ENCODE results near the gene DDX23.

The DDX23 gene

DNA sequence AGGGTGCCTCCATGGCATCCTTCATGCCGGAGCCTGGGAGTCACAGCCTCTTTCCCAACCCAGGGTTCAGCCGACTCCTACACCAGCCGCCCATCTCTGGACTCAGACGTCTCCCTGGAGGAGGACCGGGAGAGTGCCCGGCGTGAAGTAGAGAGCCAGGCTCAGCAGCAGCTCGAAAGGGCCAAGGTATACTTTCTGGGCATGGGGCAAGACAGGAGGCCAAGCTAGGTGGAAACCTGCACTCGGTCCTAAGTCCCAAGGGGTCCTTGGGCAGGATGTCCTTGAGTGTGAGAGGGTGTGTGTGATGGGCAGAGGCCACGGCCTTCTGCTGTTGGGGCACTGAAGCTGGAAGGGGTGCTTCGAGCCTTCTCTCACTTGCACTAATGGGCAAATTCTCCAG, 28.7 kb downstream of the DDX23 start:
- no peak for DNase-seq (ENCODE audit: low read depth)

DNA sequence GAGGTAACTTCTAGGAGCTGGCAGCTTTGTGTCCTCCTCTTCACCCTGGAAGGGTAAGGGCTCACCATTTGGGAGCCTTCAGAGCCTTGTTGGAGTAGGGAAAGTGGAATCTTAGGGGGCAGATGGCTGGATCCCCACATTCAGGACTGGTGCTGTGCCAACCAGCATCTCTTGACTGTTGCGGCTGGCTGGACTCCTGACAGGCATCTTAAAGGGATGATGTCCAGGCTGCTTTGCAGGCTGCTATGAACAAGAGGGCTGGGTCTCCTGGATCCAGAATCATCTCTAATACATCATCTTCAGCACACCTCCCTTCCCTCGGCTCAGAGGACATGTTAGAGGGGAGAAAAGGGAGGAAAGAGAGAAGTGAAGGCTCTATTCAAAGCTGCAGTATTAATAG, 29.3 kb downstream of the DDX23 start:
- DNase-seq (ENCODE audit: low read depth) = no peak

DNA sequence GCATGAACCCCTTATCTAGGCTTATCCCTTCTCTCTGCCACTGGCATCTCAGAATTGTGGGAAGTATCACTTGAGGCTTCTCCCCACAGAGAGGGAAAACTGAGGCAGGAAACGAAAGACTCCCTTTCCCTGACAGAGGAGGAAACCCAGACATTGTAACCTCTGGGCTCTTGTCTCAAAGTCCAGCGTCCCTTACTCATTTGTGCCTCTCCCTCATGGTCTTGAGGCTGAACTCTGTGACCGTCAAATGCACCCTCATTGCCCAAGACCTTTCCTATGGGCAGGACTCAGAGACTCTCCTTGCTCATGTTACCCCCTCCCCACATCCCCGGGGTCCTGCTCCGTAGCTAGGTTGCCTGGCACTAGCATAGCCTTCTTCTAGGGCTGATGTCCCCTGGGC, 29.8 kb downstream of the DDX23 start:
- no peak for DNase-seq (ENCODE audit: low read depth)

- DNase-seq (ENCODE audit: low read depth) = no peak
Measured at GRCh38 chr12:48819986-48820725, 31.8 kb downstream of the DDX23 start.

- no peak for DNase-seq (ENCODE audit: low read depth)
Measured at GRCh38 chr12:48818831-48819590, 33.0 kb downstream of the DDX23 start.

GRCh38 chr12:48817873-48818830, 33.8 kb downstream of the DDX23 start, which contains the start of gene CACNB3:
Gene CACNB3 (plus strand): TSS chr12:48818496. CDS start chr12:48818930, 434 bp downstream.
- DNase-seq (ENCODE audit: low read depth) = peak; percentile 42

DNA sequence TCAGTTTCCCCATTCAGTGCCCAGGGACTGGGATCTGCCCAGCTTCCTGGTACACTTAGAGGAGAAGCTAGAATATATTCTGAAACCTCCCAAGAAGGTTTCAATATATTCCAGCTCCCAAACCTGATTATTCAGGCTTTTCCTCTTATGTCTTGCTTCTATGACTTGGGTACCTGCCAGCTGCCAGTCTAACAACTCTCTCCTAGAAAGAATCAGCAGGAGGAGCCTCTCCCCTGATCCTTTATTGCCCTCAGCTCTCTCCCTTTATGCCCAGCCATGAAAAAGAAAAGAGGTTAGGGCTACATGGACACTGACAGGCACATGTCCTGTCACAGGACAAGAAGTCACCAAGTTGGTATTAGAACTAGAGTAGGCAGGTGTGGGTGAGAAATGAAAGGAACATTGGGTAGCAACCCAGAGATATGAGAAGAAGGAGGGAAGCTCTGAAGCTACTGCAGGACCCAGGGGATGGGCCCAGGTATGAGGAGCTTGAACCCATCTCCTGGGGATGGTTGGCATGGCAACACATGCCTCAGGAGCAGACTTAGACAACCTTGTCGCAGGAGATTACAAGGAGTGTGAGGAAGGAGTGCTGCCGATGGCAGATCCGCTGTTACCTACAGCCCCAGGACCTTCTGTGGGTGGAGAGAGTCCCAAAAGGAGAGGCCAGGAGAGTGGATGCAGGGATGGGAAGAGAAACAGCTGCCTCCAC, 35.7 kb downstream of the DDX23 start:
- DNase-seq (ENCODE audit: low read depth) = no peak

GRCh38 chr12:48815126-48816110, 36.5 kb downstream of the DDX23 start:
- DNase-seq (ENCODE audit: low read depth) = peak; percentile 14

- peak; percentile 65 for DNase-seq (ENCODE audit: low read depth)
Measured at GRCh38 chr12:48814262-48815125, 37.5 kb downstream of the DDX23 start.

DNA sequence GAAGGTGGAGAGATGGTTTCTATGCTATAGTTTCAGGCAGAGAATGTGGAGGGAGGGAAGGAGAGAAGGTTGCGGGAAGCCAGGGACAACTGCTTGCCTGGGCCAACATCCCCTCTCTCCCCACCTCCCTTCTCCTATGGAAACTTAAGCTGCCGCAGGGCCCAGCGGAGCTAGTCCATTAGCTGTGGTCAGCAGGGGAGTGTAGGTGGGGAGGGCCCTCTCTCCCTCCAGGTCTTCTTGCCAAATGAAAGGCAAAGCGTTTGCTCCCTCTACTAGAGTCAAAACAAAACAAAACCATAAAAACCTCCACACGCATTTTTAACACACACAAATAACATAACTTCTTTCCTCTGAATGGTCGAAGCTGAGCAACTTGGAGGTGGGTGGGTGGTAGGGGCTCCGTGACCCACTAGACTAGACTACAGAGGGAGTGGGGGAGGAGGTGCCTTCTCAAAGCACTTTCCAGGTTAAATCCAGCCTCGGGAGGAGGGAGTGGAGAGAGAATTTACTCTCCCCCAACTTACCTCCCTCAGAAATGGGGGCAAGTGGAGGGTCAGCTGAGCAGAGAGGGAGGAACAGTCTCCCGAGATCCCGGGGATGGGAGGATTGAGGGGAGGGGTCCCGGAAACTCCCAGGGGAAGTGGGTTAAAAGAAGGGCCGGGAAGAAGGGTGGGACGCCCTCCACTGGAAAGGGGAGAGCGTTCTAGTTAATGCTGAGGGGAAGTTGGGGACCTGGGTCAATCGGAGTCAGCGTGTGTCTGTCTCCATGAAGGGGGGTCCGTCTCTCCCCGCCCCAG, 38.3 kb downstream of the DDX23 start:
- no peak for DNase-seq (ENCODE audit: low read depth)

DNA sequence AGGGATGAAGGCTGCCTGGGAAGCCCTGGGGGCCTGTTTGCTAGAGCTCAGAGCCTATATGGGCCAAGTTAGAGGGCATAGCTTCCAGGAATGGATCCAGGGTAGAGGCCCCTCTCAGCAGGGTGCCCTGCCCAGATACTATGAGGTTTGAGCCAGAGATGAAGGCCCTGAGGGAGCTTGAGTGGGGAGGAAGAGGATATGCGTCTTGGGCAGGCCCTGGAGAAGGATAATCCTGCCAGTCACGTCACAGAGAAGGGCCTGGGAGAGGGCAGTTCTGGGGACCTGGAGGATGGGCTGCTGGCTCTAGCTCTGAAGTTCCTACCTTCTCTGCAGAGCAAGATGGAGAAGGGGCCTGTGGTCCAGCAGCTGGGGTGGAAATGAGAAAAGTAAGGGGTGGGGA, 39.6 kb downstream of the DDX23 start:
- no peak for DNase-seq (ENCODE audit: low read depth)

DNA sequence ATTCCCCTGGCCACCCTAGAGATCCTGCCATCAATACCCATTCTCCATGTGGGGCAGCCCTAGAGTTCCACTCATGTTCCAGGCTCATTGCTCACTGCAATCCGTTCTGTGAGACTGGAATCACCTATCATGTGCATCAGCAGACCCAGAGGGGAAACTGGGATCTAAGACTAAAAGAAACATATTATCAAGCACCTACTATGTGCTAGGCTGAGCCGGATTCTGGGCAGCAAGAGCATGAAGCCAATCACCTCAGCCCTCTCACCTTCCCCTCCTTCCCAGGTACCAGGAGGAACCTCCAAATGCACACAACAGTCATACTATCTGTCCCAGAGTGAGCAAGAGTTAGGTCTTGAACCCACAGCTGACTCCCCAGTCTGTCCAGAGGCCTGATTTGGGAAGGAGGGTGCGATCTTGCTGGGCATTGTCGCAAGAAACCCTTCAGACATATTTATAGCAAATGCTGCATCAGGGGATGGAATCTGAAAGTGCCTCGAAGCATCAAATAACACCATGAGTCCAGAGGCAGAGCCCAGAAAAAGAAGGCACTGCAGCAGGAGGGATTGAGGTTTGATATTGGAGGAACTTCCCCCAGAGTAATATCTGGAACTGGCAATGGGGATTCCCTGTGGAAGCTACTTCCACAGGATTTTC, 40.4 kb downstream of the DDX23 start:
- no peak for DNase-seq (ENCODE audit: low read depth)

GRCh38 chr12:48810903-48811431, 41.0 kb downstream of the DDX23 start:
- no peak for DNase-seq (ENCODE audit: low read depth)

- no peak for DNase-seq (ENCODE audit: low read depth)
Measured at GRCh38 chr12:48807981-48808380, 44.0 kb downstream of the DDX23 start.

DNA sequence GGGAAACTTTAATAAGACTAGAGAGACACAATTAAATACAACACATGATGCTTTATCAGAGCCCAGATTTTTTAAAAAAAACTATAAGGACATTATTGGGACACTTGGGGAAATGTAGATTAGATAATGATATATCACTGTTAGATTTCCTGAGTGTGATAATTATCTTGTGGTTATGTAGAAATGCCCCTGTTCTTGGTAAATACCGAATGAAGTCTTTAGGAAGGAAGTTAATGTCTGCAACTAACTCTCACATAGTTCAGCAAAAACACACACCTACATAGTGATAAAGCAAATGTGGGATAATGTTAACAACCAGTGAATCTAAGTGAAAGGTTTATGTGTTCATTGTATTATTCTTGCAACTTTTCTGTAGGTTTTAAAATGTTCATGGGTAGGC, 48.3 kb downstream of the DDX23 start:
- no peak for DNase-seq (ENCODE audit: low read depth)

DNA sequence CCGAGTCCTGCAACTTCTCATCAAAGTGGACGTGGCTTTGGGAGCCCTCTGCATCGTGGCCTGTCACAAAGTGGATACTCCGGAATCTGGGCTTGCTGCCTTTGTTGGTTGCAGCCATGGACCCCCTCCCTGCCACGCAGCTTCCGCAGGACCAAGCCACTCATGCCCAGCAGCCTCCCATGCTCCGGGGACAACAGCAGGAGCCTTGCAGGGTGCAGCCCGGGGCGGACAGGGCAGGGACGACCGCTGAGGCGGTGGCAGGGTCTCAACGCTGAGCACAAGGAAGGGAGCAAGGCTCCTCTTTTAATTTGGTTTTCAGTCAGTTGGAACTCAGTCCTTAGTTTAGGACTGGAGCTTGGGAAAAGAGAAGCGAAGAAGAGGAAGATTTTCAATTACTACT, 51.0 kb downstream of the DDX23 start:
- DNase-seq (ENCODE audit: low read depth) = no peak

- DNase-seq (ENCODE audit: low read depth) = no peak
Measured at GRCh38 chr12:48800457-48800856, 51.5 kb downstream of the DDX23 start.

DNA sequence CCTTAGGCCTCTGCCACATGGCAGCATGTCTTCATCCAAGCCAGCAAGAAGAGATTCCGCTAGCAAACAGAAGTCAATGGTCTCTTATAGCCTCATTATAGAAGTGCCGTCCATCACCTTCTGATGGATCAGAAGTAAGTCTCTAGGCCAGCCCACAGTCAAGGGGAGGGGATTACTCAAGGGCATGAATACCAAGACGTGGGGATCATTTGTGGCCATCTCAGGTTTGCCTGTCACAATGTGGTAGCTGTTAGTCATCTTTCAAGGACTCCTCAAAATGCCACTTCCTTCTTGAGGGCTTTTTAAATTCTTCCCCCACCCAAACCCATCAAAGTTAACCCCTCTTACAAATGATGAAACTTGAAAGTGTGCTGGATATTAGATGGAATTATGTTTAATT, 55.0 kb downstream of the DDX23 start:
- DNase-seq (ENCODE audit: low read depth) = no peak

Measured in stimulated activated CD8-positive, alpha-beta memory T cell treated with anti-CD3 and anti-CD28 coated beads, Interleukin-15, amount 100 ng/mL, for 24 hours (primary cell).